GM19099 (cell line): ENCODE results near the gene C21orf58.

Experiments used
- POLR2A ChIP-seq: IDR thresholded peaks from 3 replicates; pipeline ENCODE4 v1.6.1; 2011; ENCODE audit warnings: low read depth; ENCODE audit not compliant: insufficient read length; ENCODE audit errors: extremely low read depth

C21orf58 gene

DNA sequence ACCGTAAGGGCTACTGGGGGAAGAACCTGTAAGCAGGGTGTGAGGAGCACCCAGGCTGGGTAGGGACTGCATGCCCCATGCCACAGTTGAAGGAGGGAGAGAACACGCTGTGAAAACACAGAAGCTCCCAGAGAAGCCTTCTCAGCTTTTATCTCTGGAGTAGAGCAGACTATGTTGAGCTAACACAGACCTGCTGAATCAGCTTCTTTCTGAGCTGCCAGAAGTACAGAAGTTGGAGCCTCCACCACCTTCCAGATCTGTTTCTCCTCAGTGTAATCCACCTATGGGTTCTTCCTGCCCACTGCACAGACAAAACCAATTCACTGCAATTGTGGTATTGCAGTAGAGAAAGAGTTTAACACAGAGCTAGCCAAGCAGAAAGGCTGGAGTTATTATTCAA lies 32.1 kb downstream of the C21orf58 start:
- TF ChIP-seq POLR2A, result no peak

DNA sequence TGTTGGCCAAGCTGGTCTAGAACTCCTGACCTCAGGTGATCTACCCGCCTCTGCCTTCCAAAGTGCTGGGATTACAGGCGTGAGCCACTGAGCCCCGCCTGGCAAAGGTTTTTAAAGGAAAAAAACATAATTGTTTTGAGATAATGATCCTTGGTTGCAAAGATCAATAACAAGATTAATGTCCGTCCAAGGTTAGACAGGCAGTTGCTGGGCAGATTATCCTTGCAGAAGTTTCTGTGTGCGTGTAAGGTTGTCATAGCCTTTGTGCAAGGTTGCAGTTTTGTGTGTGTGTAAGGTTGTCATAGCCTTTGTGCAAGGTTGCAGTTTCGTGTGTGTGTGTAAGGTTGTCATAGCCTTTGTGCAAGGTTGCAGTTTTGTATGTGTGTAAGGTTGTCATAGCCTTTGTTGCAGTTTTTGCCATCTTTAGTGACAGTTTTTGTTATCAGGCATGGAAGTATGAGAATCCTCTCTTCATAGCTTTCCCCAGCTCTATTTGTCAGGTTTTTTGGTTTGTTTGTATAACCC lies 34.0 kb downstream of the C21orf58 start:
- no peak for TF ChIP-seq POLR2A

DNA sequence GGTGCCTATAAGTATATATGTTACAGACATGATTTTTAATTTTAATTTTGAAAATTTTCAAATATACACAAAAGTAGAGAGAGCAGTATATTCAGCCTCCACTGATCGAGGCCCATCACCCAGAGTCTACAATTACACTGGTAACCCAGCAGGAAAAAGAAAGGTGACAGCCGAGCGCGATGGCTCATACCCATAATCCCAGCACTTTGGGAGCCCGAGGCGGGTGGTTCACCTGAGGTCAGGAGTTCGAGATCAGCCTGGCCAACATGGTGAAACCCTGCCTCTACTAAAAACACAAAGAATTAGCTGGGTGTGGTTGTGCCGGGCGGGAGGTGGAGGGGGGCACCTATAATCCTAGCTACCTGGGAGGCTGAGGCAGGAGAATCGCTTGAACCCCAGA lies 36.1 kb downstream of the C21orf58 start:
- TF ChIP-seq POLR2A, result no peak

DNA sequence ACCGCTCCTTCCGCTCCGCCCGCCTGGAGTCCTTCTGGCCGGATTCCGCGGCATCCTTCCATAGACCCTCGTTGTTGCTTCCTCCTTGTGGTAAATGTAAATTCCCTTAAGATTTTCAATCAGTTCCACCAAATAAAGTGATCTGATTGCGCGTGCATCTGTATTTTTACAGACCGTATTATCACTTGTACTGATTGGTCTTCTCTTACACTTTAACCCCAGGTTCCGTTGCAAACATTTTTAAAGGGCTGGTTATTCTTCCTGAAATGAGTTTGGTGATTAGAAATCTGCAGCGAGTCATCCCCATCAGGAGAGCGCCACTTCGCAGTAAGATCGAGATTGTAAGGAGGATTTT lies 37.0 kb downstream of the C21orf58 start:
- no peak for TF ChIP-seq POLR2A

DNA sequence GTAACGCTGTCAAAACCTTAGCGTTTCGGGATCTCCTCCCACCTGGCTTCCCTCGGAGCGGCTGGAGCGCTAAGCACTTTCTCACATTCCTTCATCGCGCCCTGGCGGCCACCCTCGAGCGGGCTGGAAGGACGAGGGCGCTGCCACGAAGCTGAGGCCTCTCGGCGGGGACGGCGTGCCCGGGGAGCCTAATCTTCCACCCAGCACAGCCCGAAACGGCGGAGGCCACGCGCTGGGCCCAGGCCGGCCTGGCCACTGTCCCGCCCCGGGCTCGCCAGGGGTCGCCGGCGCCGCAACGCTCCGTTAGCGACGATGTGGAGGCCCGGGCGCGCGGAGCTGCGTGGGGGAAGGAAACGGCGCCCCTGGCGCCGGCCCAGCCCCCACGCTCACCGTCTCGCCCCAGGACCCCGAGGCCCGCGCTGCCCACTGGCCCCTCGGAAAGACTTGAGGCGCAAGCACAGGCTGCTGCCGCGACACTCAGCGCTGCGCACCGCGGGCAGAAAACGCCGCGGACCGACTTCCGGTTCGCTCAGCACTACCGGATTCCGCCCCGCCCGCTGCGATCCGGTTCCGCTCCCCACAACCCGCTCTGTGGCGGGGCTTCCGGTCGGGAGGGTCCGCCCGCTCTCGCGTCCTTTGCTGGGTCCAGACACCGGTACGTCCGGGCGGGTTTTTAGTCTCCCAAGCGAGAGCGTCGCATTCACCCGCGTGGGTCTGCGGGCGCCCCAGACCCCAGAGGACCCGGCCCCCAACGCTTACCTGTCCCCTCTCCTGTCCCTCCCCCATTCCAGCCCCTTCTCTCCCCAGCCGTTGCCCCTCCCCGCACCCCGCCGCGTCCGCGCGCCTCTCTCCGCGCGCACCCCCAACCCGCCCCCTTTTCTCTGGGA lies 37.7 kb downstream of the C21orf58 start, which contains the start of gene YBEY:
TSS of gene YBEY (plus strand) at position 582 of the 887 bp plus-strand sequence. CDS start 572 bp downstream, outside the sequence.
- TF ChIP-seq POLR2A, result peak; percentile 90

DNA sequence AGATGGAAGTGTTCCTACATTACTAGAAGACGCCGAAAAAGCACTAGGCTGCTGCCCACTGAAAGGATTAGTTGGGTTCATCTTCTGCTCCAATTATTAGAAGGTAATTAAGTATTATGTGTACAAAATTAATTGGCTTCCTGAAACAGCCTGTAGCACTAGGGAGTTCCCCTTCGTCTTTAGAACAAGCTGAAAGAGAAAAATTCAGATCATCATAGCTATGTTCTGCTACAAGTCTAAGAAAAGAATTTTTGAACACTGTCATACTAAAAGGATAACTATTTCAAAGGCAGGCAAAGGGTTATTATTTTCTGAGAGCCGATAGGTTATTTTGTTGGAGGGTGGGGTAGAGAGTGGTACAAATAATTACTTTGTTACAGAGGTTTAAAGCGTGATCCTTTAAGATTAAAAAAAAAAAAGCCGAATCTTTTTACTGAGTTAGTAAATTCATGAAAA lies 38.4 kb downstream of the C21orf58 start, which contains the start of gene MCM3AP:
TSS of gene MCM3AP (minus strand) at position 406 of the 456 bp plus-strand sequence. CDS start at position 81, 325 bp downstream.
- no peak for TF ChIP-seq POLR2A

DNA sequence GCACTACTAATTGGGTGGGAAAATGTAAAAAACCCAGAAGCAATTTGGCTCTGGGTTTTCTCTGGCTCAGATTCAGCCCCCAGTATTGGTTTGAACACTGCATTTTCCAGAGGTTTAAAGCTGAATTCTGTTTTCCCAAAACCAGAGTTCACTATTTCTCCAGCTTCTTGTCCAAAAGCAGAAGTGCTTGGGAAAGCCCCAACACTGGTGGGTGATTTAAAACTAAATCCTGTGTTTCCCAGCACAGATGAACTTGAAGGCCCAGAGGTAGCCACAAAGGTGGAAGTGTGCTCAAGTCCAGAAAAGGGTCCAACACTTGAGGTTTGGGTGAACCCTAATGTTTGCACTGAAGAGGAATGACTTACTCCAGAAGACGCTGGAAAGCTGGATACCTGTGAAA lies 38.9 kb downstream of the C21orf58 start:
- TF ChIP-seq POLR2A, result no peak

DNA sequence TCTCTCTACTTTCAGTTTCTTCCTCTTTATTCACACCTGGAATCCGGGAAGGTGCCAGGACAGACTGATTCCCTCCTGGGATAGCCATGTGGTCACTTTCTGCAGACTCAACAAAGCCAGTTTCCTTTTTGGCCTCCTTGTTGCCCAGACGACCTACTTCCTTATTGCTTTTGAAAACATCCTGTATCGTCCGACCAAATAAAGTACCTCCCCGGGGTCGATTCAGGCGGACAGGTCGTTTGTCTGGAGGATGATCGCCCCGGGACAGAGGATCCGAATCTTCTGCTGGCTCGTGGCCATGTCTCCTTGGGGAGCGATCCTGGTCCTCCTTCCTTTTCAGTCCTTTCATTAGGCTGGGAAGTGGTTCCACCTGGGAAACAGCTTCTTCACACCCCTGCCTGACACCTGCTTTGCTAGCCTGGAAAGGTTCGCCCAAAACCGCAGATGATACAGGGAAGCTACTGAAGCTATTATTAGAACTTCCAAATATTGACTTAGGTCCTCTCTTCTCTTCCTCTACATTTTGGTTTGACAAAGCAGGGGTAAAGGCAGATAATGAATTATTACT lies 39.5 kb downstream of the C21orf58 start:
- no peak for TF ChIP-seq POLR2A

DNA sequence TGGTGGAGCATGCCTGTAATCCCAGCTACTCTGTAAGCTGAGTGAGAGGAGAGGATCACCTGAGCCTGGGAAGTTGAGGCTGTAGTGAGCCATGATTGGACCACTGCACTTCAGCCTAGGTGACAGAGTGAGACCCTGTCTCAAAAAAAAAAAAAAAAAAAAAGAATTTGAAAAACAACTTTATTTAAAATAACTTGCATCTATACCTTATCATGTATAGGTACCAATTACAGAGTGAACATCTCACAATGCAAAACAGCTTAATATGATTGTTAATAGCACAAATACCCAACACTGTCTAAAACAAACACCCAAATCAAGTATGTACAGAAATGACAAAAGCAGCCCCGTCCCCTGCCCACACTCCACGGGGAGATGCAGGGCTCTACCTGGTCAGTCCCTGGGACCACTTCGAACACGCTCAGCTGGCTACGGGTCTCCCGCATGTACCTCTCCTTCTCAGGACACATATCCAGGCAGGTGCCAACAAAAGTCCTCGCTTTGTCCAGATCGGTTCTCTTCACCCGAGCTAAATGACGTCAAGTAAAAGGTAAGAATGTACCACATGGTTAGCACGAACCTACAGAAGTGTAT lies 48.8 kb downstream of the C21orf58 start:
- TF ChIP-seq POLR2A, result no peak

DNA sequence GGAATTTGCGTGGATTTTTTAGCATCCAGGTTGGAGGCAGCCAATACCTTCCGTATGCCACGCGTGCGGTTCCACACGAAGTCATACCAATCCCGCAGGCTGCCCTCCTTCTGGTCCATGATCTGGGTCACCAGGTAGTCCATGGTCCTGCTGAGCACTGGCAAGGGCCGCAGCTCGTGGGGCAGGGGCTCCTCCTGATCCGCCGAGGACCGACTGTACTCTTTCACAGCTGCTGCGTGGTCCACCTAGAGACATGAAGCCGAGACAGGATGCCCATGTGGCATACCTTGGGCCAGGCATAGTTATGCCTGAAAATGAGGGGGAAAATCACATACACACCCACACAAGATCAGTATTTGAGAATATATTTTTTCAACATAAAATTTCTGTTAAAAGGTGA lies 50.3 kb downstream of the C21orf58 start:
- no peak for TF ChIP-seq POLR2A

DNA sequence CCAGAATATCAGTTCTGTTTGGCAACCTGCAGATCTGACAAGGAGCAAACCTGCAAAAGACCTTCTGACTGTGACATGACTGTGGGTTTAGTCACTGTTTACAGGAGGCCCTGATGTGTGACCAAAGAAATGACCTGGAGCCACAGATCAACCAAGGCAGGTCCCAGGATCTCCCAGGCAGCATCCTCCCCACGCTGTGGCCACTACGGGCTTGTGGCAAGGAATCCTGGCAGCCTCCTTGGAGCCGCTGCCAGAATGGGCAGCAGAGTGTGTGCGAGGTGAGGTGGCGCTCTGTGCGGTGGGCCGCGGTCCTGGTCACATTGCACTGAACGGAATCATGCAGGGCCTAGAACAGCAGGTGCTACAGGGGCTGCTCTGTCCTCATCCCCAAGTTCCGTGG lies 54.2 kb downstream of the C21orf58 start:
- TF ChIP-seq POLR2A, result no peak

DNA sequence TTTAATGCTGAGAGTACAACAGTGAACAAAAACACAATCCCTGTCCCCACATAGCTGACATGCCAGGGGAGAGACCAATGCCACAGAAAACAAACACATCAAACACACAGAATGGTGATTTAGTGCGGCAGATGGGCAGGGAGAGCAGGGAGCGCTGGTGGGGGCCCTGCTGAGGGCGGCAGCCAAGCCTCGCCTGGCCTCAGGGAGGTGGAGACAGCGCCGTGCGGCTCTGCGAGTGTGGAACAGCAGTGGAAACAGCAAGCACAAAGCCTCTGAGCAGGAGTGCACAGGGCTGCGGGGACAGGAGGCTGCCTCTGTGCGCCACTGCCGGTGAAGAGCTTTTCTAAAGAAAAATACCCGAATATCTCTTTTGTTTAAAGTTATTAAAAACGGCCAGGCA lies 55.3 kb downstream of the C21orf58 start:
- TF ChIP-seq POLR2A, result no peak

DNA sequence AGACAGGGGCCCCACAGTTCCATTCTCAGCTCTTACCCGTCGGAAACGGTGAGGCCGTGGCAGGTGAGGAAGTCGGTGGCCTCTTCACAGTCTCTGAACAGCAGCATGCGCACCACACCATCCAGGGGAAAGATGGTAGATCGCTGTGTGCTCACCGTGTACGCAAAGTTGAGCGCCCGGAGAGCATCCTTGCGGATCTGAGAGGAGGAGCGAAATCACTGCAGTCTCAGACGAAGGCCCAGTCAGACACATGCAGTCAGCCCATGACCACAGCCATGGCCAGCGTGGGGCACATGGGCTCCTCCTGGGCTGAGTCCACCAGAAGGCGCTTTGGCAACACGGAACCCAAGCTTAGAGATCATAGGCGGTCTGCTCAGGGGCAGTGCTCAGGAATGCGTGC lies 56.7 kb downstream of the C21orf58 start:
- no peak for TF ChIP-seq POLR2A

DNA sequence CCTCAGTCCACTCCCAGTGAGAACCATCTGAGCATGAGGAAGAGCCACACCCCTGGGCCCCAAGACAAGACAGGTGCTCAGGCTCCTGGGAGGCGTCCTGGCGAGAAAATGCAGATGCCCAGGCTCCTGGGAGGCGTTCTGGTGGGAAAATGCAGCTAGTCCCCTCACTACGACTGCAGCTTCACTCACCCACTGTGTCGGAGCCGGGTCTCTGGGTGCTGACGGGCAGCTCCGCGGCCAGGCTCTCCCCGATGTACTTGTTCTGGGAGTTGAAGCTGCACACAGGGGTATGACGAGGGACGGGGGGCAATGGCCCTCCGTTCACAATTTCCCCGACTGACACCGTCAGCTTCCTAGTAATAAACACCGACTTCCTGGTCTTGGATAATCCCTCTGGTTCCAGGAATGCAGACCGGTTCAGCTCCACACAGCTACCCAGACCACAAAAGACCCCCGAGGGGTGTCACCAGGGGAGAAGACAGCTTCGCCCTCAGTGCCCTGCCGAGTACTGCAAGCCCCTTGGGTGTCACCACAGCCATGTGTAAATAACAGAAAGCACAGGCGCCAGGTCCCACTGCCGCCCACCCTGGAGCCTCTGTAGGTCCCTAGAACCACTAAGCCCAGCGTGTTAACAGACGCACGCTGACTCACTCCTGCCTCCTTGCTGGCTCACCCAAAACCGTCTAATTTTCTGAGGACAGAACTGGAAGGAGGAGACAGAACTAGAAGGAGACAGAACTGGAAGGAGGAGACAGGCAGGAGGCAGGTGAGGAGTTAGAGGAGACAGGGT lies 57.7 kb downstream of the C21orf58 start:
- TF ChIP-seq POLR2A, result no peak

DNA sequence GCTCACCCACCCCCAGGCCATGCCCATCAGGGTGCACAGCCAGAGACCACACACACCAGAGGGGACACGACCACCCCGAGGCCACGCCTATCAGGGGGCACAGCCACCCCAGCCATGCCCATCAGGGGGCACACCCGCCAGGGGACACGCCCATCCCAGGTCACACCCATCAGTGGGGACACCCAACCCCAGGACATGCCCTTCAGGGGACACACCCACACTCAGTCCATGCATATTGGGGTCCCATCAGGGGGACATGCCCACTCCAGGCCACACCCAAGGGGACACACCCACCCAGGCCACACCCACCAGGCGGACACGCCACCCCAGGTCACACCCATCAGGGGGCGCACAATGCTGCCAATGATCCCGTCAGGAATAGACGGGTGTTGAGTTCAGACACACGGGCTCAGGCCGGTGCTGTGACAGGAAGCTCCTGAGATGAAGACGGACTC lies 59.0 kb downstream of the C21orf58 start:
- TF ChIP-seq POLR2A, result no peak
